HG03045 (cell line): ENCODE data around the gene ARL14EPL.

Experiments
- ATAC-seq: cut with Tn5 transposase; IDR thresholded peaks from one replicate; pipeline ENCODE4 v1.9.1; 2021; ENCODE audit warnings: mild to moderate bottlenecking, moderate library complexity; ENCODE audit not compliant: unreplicated experiment

The ARL14EPL gene

DNA sequence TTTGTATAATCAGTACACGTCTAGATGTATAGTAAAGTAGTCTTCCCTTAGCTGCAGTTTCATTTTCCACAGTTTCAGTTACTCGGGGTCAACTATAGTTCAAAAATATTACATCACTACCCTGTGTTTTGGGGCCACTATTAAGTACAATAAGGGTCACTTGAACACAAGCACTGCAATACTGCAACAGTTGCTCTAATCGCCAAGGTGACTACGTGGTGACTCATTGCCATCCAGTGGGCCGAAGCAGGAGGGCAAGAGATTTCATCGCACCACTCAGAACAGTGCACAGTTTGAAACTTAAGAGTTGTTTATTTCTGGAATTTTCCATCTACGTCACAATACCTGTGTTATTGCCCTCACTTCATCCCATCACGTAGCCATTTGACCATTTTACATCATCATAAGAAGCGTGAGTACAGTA, at the start of gene ARL14EPL:
Gene ARL14EPL (plus strand): TSS at position 379 of the 424 bp plus-strand sequence. CDS start 18,994 bp downstream, outside the sequence.
- peak; percentile 43 for ATAC-seq

DNA sequence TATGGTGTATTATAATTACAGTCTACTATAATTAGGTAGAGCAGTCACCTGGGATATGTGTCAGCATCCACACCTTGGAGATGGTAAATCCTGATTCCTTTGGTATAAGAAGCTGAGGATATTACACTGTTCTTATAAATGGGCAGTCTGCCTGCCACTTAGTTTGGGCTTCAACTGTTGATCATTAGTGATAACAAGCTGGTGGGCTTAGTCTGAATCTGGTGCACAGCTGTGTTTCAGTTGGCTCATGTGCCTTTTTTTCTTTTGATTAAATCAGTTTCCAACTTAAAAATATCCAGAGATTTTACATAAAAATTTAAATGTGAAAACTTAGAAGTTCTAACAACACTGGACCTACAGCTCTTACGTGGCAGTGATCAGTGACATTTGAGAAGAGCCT, 48.8 kb upstream of the ARL14EPL start:
- ATAC-seq, result no peak

DNA sequence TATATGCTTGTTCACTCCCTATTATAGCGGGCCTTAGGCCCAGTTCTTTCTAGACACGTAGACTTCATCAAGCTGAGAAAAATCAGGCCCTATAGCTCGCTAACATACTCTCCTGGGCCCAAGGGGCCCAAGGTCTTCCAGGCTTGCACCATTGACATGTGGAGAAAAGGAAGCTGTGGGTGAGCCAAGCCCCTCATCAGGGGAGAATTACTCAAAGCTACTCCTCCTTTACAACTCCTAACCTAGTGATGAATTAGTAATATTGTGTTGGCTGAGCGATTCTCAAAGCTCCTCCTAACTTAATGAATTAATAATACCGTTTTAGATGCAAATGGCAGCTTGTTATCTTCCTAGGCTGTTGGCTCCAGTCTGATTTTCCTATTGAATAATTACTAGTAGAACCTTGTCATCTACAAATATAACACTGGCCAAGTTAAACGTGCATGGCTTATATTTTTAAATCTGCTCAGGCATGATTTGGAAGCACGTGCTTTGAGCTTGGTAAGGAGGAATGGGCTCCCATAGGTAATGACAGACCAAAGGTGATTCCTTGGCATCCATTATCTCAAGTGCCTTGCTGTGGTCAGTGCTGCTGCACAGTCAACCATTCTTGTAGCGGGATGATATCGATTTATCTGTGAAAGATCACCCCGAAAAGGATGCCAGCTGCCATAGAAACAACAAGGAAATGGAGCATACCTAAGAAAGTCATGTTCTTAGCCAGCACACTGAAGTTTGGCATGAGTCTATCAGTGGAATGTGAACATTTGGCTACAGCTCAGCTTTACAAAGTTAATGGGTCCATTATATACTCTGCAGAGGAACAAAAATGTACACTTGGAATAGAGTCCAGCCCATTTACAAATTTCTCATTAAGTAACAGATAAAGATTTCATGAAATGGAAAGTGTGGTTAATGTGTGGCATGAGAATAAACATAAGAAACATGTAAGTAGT, 46.2 kb upstream of the ARL14EPL start:
- ATAC-seq, result no peak

DNA sequence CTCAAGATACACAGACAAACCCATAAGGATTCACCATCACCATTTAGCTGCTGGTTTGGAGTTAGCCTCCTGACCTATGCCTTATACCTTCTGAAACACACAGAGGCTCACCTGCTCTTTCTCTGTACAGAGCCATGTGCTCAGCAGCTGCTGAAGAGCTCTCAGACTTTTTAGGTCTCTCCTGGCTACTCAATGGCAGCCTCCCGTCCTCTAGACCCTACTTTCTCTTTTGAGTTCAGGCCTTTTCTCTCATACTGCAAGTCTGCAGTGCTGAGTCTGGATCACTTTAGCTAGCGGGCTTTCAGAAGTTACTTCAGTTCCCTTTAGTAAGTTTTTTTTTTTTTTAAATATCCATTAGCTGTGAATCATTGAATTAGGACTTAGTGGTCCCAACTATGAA, 44.3 kb upstream of the ARL14EPL start:
- ATAC-seq, result no peak

DNA sequence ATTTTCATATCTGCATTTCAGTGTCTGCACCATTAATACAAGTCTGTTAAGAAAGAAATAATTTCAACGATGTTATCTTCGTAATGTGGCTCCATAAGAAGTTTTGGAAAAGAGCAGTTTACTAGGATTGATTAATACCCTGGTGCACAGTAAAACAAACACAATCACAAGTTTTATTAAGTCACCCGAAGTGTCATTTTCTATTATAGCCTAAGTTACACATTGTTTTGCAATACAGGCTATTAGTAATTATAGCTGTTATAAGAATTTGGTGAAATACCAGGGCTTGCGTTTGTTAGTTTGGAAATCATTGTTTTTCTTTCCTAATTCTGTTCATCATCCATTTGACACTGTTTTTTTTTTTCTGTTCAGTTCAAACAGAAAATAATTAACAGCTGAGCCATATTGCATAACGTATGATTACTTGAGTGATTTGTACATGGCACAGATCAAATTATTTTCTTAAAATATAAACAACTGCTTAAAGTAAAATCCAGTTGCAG, 39.4 kb upstream of the ARL14EPL start:
- no peak for ATAC-seq

DNA sequence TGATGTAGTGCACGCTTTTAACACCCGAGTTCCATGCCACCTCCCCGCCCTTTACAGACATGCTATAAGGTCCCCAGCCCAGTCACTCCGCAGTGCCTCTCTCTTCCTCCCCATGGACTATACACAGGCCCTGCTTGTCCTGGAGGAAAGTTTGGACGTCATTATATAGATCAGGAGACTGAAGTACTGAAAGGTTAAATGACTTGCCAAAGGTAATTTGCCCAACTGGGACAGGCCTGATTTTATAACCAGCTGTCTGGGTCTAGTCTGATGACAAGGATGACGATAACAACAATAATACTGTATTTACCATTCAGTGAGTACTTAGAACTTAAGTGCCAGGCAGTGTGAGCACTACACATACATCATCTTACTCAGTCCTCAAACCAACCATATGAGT, 36.9 kb upstream of the ARL14EPL start:
- no peak for ATAC-seq

DNA sequence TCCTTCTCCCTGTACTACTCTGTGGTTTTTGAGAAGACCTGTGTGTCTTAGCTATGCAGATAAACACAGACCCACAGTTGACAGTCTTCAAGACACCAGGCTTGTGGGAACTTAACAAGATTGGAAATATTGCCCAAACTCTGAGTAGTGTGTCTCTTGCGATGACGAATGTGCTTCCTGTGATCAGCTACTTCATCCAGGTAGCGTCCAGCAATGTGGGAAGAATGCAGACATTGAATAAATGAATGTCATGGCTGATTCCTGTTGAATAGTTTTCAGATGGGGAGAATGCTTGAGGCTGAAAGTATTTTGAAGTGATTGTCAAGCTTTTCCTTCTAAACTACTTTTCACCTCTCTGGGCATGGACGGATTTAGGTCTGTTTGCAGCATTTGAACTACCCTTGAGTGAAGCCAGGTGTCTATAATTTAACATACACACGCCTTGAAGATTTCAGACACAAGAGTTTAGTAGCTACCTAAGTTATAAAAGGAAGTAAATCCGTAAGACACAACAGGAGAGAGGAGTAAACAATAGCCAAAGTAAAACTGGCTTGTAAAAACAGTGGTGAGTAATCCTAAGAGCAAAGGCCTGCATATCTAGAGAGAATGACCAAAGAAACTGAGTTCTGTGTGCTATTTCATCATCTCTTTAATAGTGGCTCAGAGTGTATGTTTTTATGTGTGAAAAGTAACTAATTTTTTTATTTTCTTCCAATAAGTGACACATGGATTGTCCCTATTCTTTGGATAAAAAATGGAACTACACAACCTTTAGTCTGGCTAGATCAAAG, 30.0 kb upstream of the ARL14EPL start:
- no peak for ATAC-seq

DNA sequence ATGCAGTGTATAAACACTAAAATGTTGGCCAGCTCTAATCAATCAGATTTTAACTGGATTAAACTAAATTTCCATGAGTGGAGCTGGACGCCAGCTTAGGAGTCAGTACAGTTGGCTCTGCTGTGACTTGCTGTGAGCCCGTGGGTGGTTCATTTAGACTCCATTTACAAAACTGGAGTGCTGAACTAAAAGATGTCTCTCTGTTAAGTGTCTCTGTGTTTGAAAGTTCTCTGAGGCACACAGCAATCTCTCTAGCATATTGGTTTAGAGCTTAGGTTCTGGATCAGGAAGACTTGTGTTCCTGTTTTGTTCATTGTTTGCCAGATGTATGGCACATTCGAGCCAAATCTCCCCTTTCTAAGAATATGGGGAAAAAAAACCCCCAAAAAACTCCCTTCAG, 28.0 kb upstream of the ARL14EPL start:
- ATAC-seq, result no peak

DNA sequence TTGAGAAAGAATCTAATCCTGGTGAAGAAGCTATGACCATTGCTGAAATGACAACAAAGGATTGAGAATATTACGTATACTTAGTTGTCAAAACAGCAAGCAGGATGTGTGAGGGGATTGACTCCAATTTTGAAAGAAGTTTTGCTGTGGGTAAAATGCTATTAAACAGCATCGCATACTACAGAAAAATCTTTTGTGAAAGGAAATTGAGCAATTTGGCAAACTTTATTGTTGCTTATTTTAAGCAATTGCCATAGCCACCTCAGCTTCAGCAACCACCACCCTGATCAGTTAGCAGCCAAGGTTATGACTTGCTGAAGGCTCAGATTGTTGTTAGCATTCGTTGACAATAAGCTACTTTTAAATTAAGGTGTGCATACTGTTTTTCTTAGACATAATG, 22.5 kb upstream of the ARL14EPL start:
- ATAC-seq, result no peak

DNA sequence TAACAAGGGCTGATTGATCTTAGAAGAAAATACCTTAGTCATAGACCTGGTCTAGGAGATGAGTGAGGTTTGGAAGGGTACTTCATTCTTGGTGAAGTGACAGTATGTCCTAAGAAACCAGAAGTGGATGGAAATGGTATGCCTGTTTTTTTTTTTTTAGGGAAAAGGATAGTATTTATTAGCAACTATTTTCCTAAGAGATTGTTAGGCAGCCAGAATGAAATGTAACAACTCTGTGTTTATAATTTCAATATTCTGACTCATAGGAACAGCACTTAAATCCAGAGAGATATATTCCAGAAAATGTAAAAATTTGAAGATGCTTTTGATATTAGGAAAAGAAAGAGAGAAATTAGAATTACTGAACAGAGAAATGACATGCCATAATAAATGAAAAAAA, 21.2 kb upstream of the ARL14EPL start:
- no peak for ATAC-seq

DNA sequence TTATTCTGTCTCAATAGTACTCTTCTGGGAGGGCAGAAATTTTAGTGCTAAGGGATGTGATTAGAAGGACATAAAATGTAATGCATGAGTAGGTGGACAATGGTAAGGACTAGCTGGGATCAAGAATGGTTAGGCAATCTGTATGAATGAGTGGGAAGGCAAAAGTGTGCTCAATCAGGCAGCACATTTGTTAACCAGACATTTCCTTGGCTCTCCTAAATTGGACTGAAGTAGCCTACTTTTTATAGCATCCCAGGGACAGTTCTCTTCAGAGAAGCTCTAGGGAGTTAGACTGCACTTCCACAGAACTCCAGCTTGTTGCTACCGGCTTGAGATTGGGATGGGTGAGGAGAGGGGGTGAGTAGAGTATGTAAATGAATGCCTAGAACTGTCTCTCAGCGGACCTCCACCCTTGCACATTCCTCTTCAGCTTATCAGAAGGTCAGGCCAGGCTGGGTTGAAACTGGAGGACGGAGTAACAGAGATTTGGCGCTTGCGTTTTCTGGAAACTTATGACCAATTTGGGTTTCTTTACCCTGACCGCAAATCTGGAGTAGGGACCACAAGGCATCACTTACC, 19.0 kb upstream of the ARL14EPL start:
- no peak for ATAC-seq

DNA sequence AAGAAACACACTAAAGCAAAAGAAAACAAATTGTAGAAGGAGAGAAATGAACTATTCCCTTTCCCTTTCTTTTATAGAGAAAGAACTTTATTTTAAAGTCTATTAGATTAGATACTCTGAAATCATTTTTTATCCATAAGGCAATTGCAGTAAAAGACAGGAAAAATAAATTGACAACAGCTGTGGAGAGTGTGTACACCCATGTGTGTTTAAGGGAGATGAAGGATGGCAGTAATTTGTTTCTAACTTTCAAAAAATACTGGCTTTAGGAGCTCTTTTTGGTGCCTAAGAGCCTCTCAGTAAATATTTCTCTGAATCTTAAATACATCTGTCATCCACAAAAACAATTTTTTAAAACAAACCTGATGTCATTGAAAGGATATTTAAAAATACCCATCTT, 18.3 kb upstream of the ARL14EPL start:
- no peak for ATAC-seq

DNA sequence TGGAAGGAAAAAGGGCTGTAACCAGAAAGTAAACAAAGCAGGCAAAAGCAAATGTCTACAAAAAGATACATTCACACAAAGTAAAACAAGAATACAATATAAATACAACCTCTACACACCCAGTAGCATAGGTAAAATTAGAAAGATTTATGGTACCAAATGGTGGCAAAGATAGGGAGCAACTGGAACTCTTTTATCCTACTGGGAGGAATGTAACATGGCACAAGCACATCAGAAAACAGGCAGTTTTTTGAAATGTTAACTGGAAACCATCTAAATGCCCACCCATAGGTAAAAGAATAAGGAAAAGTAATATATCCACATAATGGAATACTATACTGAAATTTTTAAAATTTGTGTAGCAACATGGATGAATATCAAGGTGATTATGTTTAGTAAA, 8.7 kb upstream of the ARL14EPL start:
- no peak for ATAC-seq

DNA sequence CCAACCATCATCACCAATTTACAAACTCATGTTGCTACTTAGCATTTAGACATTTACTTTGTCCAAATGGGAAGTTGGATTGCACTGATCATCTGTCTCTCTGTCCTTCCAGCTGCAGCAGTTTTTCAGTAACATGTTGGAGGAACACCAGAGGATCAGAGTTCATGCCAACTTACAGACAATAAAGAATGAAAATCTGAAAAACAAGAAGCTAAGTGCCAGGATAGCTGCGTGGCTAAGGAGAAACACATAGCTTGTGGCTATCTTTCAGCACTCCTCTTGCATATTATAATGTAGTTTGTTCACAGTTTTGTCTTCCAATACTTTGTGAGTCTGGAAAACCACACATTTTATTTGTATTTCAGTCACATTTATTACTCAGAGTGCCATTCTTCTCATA, 6.4 kb upstream of the ARL14EPL start:
- no peak for ATAC-seq

DNA sequence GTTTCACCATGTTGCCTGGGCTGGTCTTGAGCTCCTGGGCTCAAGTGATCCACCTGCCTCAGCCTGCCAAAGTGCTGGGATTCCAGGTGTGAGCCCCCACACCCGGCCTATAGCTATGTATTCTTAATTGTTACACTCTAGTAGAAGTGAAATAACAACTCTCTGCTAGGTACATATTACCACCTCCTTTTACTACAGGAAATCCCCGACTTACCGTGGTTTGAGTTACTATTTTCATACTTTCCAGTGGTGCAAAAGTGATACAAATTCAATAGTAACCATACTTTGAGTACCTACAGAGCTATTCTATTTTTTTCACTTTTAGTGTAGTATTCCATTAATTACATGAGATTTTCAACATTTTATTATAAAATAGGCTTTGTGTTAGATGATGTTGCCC, 719 bp downstream of the ARL14EPL start:
- no peak for ATAC-seq

DNA sequence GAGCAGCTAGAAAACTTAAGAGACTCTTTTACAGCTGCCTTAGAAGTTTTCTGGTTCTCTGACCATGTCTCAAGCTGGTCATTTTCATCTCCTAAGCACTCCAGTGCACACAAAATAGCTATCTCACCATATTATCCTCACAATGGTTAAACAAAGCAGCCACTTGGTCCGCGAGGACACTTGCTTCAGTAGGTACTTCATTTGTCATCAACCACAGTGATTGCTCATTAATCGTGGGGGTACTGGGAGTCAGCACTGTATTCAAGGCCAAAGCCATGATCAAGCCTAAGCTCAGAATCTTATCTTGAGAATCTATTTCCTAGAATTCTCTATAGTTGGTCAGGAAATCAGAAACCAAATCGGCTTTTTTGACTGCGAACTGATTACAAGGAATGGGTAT, 2.9 kb downstream of the ARL14EPL start:
- no peak for ATAC-seq

DNA sequence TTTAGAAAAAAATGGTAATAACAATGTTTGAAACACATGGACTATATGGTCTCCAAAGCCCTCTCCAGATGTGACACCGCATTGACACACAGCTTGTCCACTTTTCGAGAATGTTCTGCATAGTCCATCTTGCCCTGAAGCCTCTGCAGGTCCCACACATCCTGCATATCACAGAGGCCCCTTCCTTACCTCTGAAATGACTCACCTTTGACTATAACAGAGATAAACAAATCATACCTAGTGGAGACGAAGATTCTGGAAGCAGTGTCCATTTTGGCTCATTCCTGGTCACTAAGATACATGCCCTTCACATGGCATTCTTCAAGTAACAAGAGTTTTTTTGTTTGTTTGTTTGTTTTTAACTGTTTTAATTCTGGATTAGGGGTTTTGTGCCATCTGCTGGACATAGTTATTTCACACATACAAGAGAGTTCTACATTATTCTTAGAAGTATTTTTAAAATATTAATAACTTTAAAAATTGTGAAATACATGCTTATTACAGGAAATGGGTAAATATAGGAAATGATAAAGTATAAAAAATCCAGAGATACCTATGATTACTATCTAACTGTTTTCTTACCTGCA, 5.1 kb downstream of the ARL14EPL start:
- ATAC-seq, result no peak

DNA sequence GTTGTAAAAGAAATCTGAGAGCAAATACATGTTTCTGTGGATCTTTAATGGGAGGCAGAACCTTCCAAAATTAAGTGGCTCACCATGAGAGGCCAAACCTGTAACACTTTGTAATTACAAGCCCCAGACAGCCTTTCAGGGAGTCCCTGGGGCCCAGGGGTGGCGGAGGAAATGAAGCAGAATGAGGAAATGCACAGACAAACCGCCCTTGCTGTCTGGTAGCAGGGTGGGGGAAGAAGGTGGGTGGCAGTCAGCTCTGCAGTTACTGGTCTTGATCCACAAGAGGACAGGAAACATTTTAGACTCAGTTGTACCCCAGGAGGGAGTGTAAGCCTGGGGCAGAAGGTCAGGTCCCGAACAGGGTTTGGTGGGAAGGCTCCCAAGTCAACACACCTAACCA, 6.5 kb downstream of the ARL14EPL start:
- peak; percentile 47 for ATAC-seq

DNA sequence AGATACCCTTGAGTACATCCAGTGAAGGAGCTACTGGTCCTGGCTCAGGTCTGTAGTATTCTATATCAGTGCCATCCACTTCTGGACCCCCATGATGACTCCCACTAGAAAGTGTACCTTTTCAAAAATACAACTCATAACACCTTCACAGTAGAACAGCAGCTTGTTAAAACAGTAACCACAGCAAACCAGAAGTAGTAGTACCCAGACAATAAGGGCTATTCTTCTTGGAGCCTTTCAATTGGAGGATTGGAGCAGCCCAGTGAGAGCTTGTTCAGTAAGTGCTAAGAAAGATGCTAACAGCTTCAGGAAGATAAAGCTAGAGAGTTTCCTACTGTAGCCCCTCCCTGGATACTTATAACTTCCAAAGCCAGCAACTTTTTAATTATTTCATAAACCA, 10.1 kb downstream of the ARL14EPL start:
- no peak for ATAC-seq

DNA sequence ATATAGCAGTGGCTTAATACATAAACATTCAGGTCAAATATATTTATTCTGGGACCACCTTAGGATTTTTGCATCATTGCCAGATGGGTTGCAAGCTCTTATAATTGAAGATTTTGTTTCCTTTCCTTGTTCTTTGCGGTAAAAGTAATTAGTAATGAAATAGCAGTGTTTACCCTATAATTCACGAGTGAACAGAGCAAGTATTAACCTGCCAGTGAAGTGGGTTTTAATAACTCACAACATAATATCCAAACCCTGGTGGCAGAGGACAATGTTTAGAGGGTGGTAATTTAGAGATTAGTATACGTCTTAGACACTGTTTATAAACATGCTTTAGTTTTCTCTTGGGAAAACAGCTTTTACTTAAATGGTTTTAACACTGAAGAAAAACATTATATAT, 11.8 kb downstream of the ARL14EPL start:
- ATAC-seq, result no peak

DNA sequence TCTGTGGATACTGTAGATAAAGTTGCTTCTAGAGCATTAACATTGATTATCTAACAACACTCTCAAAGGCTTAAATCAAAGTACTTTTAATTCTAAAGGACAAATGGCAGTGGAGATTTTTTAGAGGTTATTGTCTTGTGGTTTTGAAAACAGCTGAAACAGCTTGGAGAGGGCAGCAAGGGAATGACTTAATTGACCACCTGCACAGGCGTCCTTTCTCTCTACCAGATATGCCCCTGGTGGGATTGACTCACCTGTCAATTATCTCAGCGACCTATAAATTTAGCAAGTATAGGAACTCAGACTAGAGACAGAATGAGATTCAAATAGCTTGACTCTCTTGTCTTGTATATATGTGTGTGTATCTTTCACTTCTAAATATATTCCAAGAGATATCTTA, 13.5 kb downstream of the ARL14EPL start:
- ATAC-seq, result no peak
